OCI-LY7 (cell line): Measurements from ENCODE around the gene P2RY14. TPM values are rescaled to one million over a fixed set of nuclear protein-coding genes. Genes with fewer than 3 reads are reported as not detected.

Experiments used
- BruUV-seq: library from RNA; stranded (reverse); fragments of 400-500 nt; replicated peaks from 2 replicates; lab custom pipeline; 2021; lab: Mats Ljungman, UMichigan
- CTCF ChIA-PET: fragments of 300-600 bp; sonication (Branson Sonifier 250); formaldehyde crosslinking; loops from one replicate; lab custom pipeline; 2022; ENCODE audit warnings: antibody characterized with exemption; ENCODE audit not compliant: unreplicated experiment; lab: Charles Lee
- POLR2A ChIA-PET: fragments of 300-600 bp; sonication (Branson Sonifier 250); formaldehyde crosslinking; loops from one replicate; lab custom pipeline; 2022; ENCODE audit warnings: antibody characterized with exemption; lab: Charles Lee
- DNase-seq: peaks from one replicate; pipeline ENCODE4 v3.0.0-alpha.2; 2015; ENCODE audit warnings: low spot score
- H2AFZ ChIP-seq: fragments of 200-600 bp; sonication (generic), shearing (Covaris generic); 2 replicates; pipeline ENCODE4 v1.6.1; 2014; ENCODE audit warnings: mild to moderate bottlenecking, antibody characterized with exemption, low read length, moderate library complexity
- H3K27ac ChIP-seq: fragments of 200-600 bp; sonication (generic); 2 replicates; pipeline ENCODE4 v1.5.1; 2014; ENCODE audit warnings: mixed run types, low read depth, mild to moderate bottlenecking, moderate library complexity, low read length, inconsistent platforms; ENCODE audit not compliant: poor library complexity, severe bottlenecking
- H3K36me3 ChIP-seq: fragments of 200-600 bp; sonication (generic); 2 replicates; pipeline ENCODE4 v1.6.1; 2014; ENCODE audit warnings: mild to moderate bottlenecking, antibody characterized with exemption, low read length, moderate library complexity, mixed read lengths; ENCODE audit not compliant: insufficient read depth
- H3K4me1 ChIP-seq: fragments of 200-600 bp; sonication (generic); 2 replicates; pipeline ENCODE4 v1.5.1; 2014; ENCODE audit warnings: mild to moderate bottlenecking, low read length; ENCODE audit not compliant: insufficient read depth, poor library complexity, severe bottlenecking
- H3K4me2 ChIP-seq: fragments of 200-600 bp; sonication (generic); 2 replicates; pipeline ENCODE4 v1.6.1; 2014; ENCODE audit warnings: mild to moderate bottlenecking, low read length
- H3K4me3 ChIP-seq: fragments of 200-600 bp; sonication (generic); 2 replicates; pipeline ENCODE4 v1.5.1; 2014; ENCODE audit warnings: mild to moderate bottlenecking, low read depth, low read length; ENCODE audit not compliant: poor library complexity, severe bottlenecking
- H3K79me2 ChIP-seq: fragments of 200-600 bp; sonication (generic); 2 replicates; pipeline ENCODE4 v1.6.1; 2016; ENCODE audit warnings: low read depth, mild to moderate bottlenecking, low read length, moderate library complexity, mixed read lengths; ENCODE audit not compliant: insufficient read depth
- H3K9me2 ChIP-seq: fragments of 200-600 bp; sonication (generic); 2 replicates; pipeline ENCODE4 v1.6.1; 2016; ENCODE audit warnings: mild to moderate bottlenecking, low read length, mixed read lengths; ENCODE audit not compliant: insufficient read depth
- H3K9me3 ChIP-seq: fragments of 200-600 bp; sonication (generic); 2 replicates; pipeline ENCODE4 v1.6.1; 2014; ENCODE audit warnings: mild to moderate bottlenecking, mixed run types, low read length, mixed read lengths
- H4K20me1 ChIP-seq: fragments of 200-600 bp; sonication (generic); 2 replicates; pipeline ENCODE4 v1.6.1; 2014; ENCODE audit warnings: mild to moderate bottlenecking, antibody characterized with exemption, low read length, moderate library complexity, mixed read lengths; ENCODE audit not compliant: insufficient read depth
- EZH2phosphoT487 ChIP-seq: fragments of 200-600 bp; sonication (generic); IDR thresholded peaks from 2 replicates; pipeline ENCODE4 v1.6.1; 2018; ENCODE audit warnings: low read depth, borderline replicate concordance, mild to moderate bottlenecking, mixed run types, antibody characterized with exemption, low read length, moderate library complexity, mixed read lengths
- intact Hi-C: fragments of 100-400 bp; cut with micrococcal nuclease; formaldehyde crosslinking; loops from one replicate; pipeline ENCODE4 v1.10.0; 2022; ENCODE audit not compliant: unreplicated experiment
- total RNA-seq, 2 experiments: library from RNA; depleted of rRNA in 1 of 2; stranded (reverse); fragments of >200 nt in 1 of 2; shearing (Covaris generic) in 1 of 2; gene quantifications; 2 replicates each; pipeline ENCODE4 v1.2.3, GENCODE V29; 2014 to 2022
- TF ChIP-seq, protein P1 (sequence below): fragments of 200-600 bp; sonication (generic); conservative IDR thresholded peaks from 2 replicates; pipeline ENCODE4 v1.5.1; 2014; ENCODE audit warnings: mild to moderate bottlenecking, antibody characterized with exemption, low read length, moderate library complexity, mixed read lengths

P2RY14 gene
- total RNA-seq, 2 experiments from 2014 or later, result not detected

DNA sequence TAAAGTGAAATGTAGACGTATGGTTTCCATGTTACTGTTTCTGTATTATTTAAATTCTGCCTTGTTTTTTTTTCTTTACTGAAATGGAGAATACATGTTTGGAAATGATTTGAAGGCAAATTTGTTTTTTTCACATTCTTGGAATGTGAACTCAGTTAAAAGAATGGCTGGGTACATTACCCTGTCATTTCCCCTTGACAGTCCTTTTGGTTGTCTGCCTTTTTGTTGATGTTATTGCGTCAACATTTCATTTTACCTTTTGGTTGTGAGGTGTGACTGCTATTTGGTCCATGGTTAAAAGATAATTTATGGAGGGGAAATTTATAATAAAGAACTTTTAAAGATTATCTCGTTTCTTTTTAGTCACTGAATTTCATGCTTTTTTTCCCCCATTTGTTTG lies 72.1 kb downstream of the P2RY14 start:
- no TSS peak for BruUV-seq
- CTCF ChIA-PET, result no interaction called here
- Histone ChIP-seq H3K4me3 (no peak overlapping the region), H3K79me2 (no peaks in the 10 kb centered on the region), H3K4me2 (no peak overlapping the region), H4K20me1 (no peaks in the 10 kb centered on the region), H3K36me3 (no peaks in the 10 kb centered on the region), H3K27ac (no peak overlapping the region), H3K9me2 (no peaks in the 10 kb centered on the region), H3K4me1 (no peaks in the 10 kb centered on the region), H2AFZ (no peak overlapping the region), H3K9me3 (no peaks in the 10 kb centered on the region)
- POLR2A ChIA-PET, result interaction anchor here (0.6 to 0.7 kb wide), 2 partner anchors 157 to 502 kb away, joined by 5 to 6 read pairs; no protein-coding TSS in a partner anchor
- DNase-seq, result no peak
- TF ChIP-seq, protein P1, sequence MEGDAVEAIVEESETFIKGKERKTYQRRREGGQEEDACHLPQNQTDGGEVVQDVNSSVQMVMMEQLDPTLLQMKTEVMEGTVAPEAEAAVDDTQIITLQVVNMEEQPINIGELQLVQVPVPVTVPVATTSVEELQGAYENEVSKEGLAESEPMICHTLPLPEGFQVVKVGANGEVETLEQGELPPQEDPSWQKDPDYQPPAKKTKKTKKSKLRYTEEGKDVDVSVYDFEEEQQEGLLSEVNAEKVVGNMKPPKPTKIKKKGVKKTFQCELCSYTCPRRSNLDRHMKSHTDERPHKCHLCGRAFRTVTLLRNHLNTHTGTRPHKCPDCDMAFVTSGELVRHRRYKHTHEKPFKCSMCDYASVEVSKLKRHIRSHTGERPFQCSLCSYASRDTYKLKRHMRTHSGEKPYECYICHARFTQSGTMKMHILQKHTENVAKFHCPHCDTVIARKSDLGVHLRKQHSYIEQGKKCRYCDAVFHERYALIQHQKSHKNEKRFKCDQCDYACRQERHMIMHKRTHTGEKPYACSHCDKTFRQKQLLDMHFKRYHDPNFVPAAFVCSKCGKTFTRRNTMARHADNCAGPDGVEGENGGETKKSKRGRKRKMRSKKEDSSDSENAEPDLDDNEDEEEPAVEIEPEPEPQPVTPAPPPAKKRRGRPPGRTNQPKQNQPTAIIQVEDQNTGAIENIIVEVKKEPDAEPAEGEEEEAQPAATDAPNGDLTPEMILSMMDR, result no peak
- TF ChIP-seq EZH2phosphoT487, result no peak
- intact Hi-C loops, result no loop called here

DNA sequence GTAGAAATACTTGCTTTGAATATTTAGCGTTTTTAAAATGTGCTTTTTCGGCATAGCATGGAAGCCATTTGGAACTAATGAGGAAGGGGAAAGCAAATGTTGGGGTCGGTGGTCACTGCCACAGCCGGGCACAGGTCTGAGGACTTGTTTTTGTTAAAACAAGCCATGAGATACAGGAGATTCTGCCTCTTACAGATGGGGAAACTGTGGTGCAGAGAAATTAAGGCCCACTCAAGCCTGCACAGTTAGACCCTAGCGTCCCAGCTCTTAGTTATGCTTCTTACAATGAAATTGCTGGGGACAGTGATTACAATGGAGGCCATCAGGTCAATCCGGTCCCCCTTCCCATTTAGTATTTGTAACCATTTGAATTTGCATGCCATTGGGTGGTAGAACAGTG lies 72.9 kb downstream of the P2RY14 start:
- POLR2A ChIA-PET, result interaction anchor here (0.6 kb wide), 2 partner anchors 37 to 597 kb away, joined by 3 read pairs; no protein-coding TSS in a partner anchor
- H3K36me3 ChIP-seq, result no peaks in the 10 kb centered on the region
- no peaks in the 10 kb centered on the region for H4K20me1 ChIP-seq
- CTCF ChIA-PET, result no interaction called here
- no peaks in the 10 kb centered on the region for H3K4me1 ChIP-seq
- DNase-seq, result no peak
- no peak overlapping the region for H3K4me3 ChIP-seq
- intact Hi-C loops, result no loop called here
- H3K27ac ChIP-seq, result no peak overlapping the region
- no peaks in the 10 kb centered on the region for H3K9me3 ChIP-seq
- no peaks in the 10 kb centered on the region for H3K9me2 ChIP-seq
- no TSS peak for BruUV-seq
- no peak overlapping the region for H2AFZ ChIP-seq
- H3K4me2 ChIP-seq, result no peak overlapping the region
- H3K79me2 ChIP-seq, result no peaks in the 10 kb centered on the region
- no peak for TF ChIP-seq EZH2phosphoT487
- TF ChIP-seq, protein P1, result no peak

DNA sequence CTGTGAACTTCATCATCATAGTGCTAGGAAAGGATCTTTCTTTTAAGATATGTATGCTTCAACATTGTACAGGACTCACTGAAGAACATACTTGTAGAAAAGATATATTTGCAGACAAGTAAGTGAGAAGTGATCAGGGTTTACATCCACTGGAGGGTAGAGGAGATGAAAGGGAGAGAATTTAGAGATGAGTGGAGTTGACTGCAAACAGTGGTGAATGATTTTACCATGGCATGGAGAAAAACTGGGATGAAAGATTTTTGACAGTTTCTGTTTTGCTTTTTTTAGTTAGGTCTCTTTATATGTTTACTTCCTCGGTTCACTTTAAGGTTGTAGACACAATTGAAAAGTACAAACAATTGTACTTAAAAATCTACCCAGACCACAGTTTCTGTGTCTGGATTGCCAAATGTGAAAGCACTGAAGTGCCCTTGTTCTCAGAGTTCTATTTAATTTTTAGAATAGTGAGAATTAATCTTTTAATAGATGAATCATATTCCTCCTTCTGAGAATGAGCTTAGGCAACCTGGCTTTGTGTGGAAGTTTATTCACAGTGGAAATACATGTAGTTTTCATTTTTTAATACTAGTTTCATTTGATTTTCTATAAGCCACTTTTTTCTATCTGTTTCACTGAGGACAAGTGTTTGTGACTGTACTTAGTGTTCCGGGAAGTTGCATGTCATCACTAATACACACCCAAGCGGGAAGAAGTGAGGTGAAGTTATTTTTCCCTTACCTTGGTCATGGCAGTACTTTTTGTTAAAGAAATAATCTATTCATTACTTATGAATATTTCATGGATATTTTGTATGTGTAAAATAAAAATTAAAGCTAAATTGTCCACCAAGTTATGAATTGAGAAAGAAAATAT lies 73.6 kb downstream of the P2RY14 start:
- Histone ChIP-seq H3K36me3 (no peaks in the 10 kb centered on the region), H3K79me2 (no peaks in the 10 kb centered on the region), H3K27ac (no peak overlapping the region), H3K4me2 (no peak overlapping the region), H2AFZ (no peak overlapping the region), H4K20me1 (no peaks in the 10 kb centered on the region), H3K4me1 (no peaks in the 10 kb centered on the region), H3K9me2 (no peaks in the 10 kb centered on the region), H3K9me3 (no peaks in the 10 kb centered on the region), H3K4me3 (no peak overlapping the region)
- intact Hi-C loops, result no loop called here
- BruUV-seq, result no TSS peak
- no peak for DNase-seq
- ChIA-PET CTCF (no interaction called here), POLR2A (interaction anchor here (0.6 kb wide), 2 partner anchors 37 to 598 kb away, joined by 3 read pairs; no protein-coding TSS in a partner anchor)
- no peak for TF ChIP-seq EZH2phosphoT487
- TF ChIP-seq, protein P1, result no peak
